HAP-1 (cell line): ENCODE data around the gene SMG1.
"Not testable (repeated sequence)": the region's sequence is repeated elsewhere in the genome, so short reads cannot be mapped to it uniquely, and the experiment has no call there.

Source experiments
- DNase-seq, 2 experiments: peaks; one replicate each; pipeline ENCODE4 v3.0.0-alpha.2; 2016 to 2020; ENCODE audit warnings: low spot score in 2 of 2
- H3K27me3 ChIP-seq: fragments of 250-450 bp; sonication (Bioruptor Pico); 2 replicates; pipeline ENCODE4 v1.5.1; 2020; ENCODE audit warnings: low read depth, mild to moderate bottlenecking, moderate library complexity
- H3K36me3 ChIP-seq: fragments of 250-450 bp; sonication (Bioruptor Pico); replicated peaks from 2 replicates; pipeline ENCODE4 v1.5.1; 2020; ENCODE audit warnings: mild to moderate bottlenecking
- H3K4me1 ChIP-seq: fragments of 250-450 bp; sonication (Bioruptor Pico); 2 replicates; pipeline ENCODE4 v1.5.1; 2020; ENCODE audit warnings: mild to moderate bottlenecking
- H3K4me3 ChIP-seq: fragments of 250-450 bp; sonication (Bioruptor Pico); 2 replicates; pipeline ENCODE4 v1.5.1; 2020; ENCODE audit warnings: mild to moderate bottlenecking, moderate library complexity
- H3K9me3 ChIP-seq: fragments of 250-450 bp; sonication (Bioruptor Pico); 2 replicates; pipeline ENCODE4 v1.5.1; 2020; ENCODE audit warnings: mild to moderate bottlenecking, moderate library complexity
- in situ Hi-C: fragments of 300-500 bp; cut with MboI; formaldehyde crosslinking; loops from 3 replicates; pipeline ENCODE4 v1.14.3; 2020; ENCODE audit warnings: low sequenced_read_pairs, inconsistent platforms, mixed read lengths

Gene SMG1

DNA sequence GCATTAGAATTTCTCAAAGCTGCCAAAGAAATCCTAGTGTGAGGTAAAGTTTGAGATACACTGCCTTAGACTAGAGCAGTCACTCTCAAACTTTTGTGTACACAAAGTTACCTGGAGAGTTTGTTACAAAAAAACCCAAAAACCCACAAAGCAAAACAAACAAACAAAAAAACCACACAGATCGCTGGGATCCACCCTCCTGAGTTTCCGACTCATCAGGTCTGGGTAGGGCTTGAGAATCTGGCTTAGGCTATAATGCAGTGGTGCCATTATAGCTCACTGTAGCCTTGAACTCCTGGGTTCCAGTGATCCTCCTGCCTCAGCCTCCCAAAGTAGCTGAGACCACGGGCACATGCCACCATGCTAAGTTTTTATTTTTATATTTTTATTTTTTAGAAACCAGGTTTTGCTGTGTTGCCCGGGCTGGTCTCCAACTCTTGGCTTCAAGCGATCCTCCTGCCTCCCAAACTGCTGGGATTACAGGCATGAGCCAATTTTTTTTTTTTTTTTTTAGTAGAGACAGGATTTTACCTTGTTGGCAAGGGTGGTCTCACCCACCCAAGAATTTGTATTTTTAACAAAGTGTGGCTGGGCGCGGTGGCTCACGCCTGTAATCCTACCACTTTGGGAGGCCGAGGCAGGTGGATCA is 22.3 kb upstream of the SMG1 start:
- no peaks in the 10 kb centered on the region for H3K9me3 ChIP-seq
- no peaks in the 10 kb centered on the region for H3K27me3 ChIP-seq
- DNase-seq: no peak
- no peak overlapping the region for H3K4me3 ChIP-seq
- H3K36me3 ChIP-seq: no peaks in the 10 kb centered on the region
- in situ Hi-C loops: no loop called here
- peaks cover 10% of the 10 kb centered on the region for H3K4me1 ChIP-seq

DNA sequence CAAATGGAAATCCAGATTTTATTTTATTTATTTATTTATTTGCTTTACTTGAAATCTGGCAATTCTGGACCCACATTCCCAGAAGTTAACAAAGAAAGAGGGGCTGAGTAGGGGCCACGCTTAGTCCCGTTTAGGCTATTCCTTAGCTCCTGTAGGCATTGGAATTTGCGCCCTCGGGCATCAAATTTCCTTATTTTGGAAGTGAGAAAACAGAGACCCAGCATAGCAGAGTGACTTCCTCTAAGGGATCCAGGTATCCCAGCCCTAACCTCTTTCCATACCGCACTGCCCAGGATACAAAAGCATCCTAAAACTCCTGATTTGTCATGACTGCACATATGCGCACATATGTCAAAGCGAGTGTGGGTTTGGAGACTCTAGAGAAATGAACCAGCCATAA is 19.0 kb upstream of the SMG1 start:
- H3K9me3 ChIP-seq: no peaks in the 10 kb centered on the region
- peaks cover 10% of the 10 kb centered on the region for H3K4me1 ChIP-seq
- in situ Hi-C loops: no loop called here
- H3K27me3 ChIP-seq: no peaks in the 10 kb centered on the region
- no peak overlapping the region for H3K4me3 ChIP-seq
- no peaks in the 10 kb centered on the region for H3K36me3 ChIP-seq
- DNase-seq: peak; percentile 42 to 68

DNA sequence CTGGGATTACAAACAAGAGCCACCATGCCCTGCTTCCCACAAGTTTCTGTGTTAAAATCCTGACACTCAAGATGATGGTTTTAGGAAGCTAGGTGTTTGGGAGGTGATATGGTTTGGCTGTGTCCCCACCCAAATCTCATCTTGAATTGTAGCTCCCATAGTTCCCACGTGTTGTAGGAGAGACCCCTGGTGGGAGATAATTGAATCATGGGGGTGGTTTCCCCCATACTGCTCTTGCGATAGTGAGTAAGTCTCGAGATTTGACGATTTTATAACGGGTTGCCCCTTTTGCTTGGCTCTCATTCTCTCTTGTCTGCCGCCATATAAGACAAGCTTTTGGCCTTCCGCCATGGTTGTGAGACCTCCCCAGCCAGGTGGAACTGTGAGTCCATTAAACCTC is 17.2 kb upstream of the SMG1 start:
- in situ Hi-C loops: no loop called here
- Histone ChIP-seq H3K9me3 (no peaks in the 10 kb centered on the region), H3K27me3 (no peaks in the 10 kb centered on the region), H3K36me3 (no peaks in the 10 kb centered on the region), H3K4me1 (peaks cover 10% of the 10 kb centered on the region), H3K4me3 (no peak overlapping the region)
- no peak for DNase-seq

- no peaks in the 10 kb centered on the region for H3K36me3 ChIP-seq
- in situ Hi-C loops: no loop called here
- no peaks in the 10 kb centered on the region for H3K9me3 ChIP-seq
- no peaks in the 10 kb centered on the region for H3K27me3 ChIP-seq
- H3K4me3 ChIP-seq: no peak overlapping the region
- no peak for DNase-seq
- peaks cover 10% of the 10 kb centered on the region for H3K4me1 ChIP-seq
Measured at GRCh38 chr16:18942061-18942460, 15.9 kb upstream of the SMG1 start.

DNA sequence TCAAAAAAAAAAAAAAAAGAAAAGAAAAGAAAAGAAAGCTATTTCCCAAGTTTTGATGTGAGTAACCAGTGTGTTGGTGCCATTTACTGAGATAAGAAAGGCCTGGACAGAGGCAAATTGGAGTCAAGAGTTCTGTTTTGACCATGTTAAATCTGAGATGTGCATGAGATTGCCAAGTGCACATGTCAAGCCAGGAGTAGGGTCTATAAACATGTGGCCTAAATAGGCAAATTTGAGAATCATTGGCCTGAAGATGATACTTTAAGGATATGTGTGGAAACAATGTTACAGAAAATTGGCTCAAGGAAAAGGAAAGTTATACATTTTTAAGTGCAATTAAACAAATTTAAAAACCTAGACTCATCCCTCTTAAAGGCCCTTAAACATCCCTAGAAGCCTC is 15.3 kb upstream of the SMG1 start:
- no peaks in the 10 kb centered on the region for H3K9me3 ChIP-seq
- no peaks in the 10 kb centered on the region for H3K36me3 ChIP-seq
- H3K27me3 ChIP-seq: no peaks in the 10 kb centered on the region
- H3K4me3 ChIP-seq: no peak overlapping the region
- peaks cover 10% of the 10 kb centered on the region for H3K4me1 ChIP-seq
- no peak for DNase-seq
- in situ Hi-C loops: no loop called here

DNA sequence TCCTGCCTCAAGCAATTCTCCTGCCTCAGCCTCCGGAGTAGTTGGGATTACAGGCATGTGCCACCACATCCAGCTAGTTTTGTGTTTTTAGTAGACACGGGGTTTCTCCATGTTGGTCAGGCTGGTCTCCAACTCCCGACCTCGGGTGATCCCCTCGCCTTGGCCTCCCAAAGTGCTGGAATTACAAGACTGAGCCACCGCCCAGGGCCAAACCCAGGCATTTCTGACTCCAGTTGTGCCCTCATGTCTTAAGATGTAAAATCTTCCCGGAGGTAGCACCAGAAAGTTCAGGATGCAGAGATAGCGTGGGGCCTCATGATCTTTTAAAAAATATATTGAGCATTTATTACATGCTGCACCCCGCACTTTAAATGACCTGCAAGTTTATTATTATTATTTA is 12.8 kb upstream of the SMG1 start:
- no peaks in the 10 kb centered on the region for H3K4me1 ChIP-seq
- in situ Hi-C loops: no loop called here
- DNase-seq: no peak
- no peaks in the 10 kb centered on the region for H3K27me3 ChIP-seq
- no peak overlapping the region for H3K4me3 ChIP-seq
- no peaks in the 10 kb centered on the region for H3K9me3 ChIP-seq
- no peaks in the 10 kb centered on the region for H3K36me3 ChIP-seq

GRCh38 chr16:18937390-18937789 is 11.2 kb upstream of the SMG1 start:
- no peak overlapping the region for H3K4me3 ChIP-seq
- in situ Hi-C loops: no loop called here
- DNase-seq: no peak
- peaks cover 7% of the 10 kb centered on the region for H3K4me1 ChIP-seq
- H3K27me3 ChIP-seq: no peaks in the 10 kb centered on the region
- no peaks in the 10 kb centered on the region for H3K36me3 ChIP-seq
- H3K9me3 ChIP-seq: no peaks in the 10 kb centered on the region

- Histone ChIP-seq H3K4me1 (peaks cover 12% of the 10 kb centered on the region), H3K27me3 (no peaks in the 10 kb centered on the region), H3K36me3 (no peaks in the 10 kb centered on the region), H3K4me3 (no peak overlapping the region), H3K9me3 (no peaks in the 10 kb centered on the region)
- no peak for DNase-seq
- in situ Hi-C loops: no loop called here
Measured at GRCh38 chr16:18936727-18937340, 10.6 kb upstream of the SMG1 start.

GRCh38 chr16:18933501-18933900 is 7.3 kb upstream of the SMG1 start:
- H3K9me3 ChIP-seq: no peaks in the 10 kb centered on the region
- H3K4me1 ChIP-seq: peaks cover 14% of the 10 kb centered on the region
- H3K4me3 ChIP-seq: no peak overlapping the region
- H3K27me3 ChIP-seq: no peaks in the 10 kb centered on the region
- in situ Hi-C loops: no loop called here
- DNase-seq: no peak
- H3K36me3 ChIP-seq: no peaks in the 10 kb centered on the region

DNA sequence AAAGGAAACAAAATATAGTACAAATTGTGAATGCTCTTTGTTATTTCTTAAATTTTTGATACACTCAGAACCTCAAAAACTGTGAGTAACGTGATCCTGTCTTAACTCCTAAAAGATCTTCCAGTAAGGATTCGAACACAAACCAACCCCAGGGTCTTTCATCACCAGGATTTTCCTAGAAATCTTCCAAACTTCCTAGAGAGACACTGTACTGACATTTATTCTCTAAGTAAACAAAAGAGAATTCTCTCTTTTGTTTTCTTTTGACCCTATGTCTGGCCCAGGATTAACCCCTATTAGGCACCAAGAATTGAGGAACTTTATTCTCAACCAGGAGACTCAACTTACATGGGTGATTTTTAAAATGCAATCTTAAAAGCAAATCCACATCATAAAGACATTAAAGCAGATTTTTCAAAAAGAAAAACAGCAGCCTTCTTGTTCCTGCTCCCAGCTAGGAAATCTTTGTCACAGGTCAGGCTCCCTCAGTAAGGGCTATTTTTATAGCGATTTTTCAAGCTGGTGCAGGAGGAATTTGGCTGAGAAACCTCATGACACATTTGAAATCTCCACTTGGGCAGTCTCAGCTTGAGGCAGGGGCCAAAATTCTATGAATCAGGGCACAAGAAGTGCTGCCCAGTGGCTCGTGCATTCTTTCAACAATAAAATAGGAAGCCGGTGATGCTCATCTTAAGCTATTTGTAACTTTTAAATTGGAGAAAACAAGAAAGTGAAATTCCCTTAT is 6.2 kb upstream of the SMG1 start:
- H3K36me3 ChIP-seq: no peaks in the 10 kb centered on the region
- H3K4me3 ChIP-seq: no peak overlapping the region
- no peaks in the 10 kb centered on the region for H3K9me3 ChIP-seq
- DNase-seq: peak in 1 of 2 experiments; percentile 60
- no peaks in the 10 kb centered on the region for H3K27me3 ChIP-seq
- H3K4me1 ChIP-seq: peaks cover 14% of the 10 kb centered on the region
- in situ Hi-C loops: no loop called here

DNA sequence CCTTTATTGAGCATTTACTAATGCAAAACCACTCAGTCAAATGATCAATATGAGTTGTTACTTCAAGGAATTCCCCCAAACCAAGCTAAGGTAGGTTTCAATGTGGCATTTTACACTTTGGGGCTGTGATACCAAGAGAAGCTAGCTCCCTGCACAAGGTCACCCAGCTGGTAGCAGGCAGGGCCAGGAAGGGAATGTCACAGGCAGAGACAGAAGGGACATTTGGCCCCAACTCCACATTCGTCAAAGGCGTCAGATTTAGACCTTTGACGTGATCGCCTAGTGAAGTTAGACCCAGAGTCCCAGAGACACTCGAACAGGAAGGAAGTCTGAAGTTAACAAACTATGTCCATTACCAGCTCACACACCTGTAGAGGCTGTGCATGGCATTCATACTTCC is 5.5 kb upstream of the SMG1 start:
- Histone ChIP-seq H3K9me3 (no peaks in the 10 kb centered on the region), H3K4me3 (no peak overlapping the region), H3K27me3 (no peaks in the 10 kb centered on the region), H3K4me1 (peaks cover 20% of the 10 kb centered on the region), H3K36me3 (no peaks in the 10 kb centered on the region)
- DNase-seq: no peak
- in situ Hi-C loops: no loop called here

- H3K9me3 ChIP-seq, H3K27me3 ChIP-seq, H3K4me3 ChIP-seq, DNase-seq, H3K36me3 ChIP-seq, in situ Hi-C loops: not testable (repeated sequence)
- peaks cover 21% of the 10 kb centered on the region for H3K4me1 ChIP-seq
Measured at GRCh38 chr16:18930095-18930494, 3.9 kb upstream of the SMG1 start.

DNA sequence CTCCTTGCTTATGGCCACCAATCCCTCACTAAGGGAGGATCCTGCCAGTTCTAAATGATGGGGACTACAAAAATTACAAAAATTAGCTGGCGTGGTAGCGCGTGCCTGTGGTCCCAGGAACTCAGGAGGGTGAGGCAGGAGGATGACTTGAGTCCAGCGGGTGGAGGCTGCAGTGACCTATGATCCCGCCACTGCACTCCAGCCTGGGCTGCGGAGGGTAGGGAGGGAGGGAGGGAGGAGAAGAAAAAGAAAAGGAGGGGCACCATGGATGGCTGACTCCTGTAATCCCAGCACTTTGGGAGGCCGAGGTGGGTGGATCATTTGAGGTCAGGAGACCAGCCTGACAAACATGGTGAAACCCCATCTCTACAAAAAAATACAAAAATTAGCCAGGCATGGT is 1.9 kb upstream of the SMG1 start:
- H3K27me3 ChIP-seq, H3K4me3 ChIP-seq, in situ Hi-C loops, DNase-seq, H3K36me3 ChIP-seq, H3K9me3 ChIP-seq: not testable (repeated sequence)
- H3K4me1 ChIP-seq: peaks cover 26% of the 10 kb centered on the region

DNA sequence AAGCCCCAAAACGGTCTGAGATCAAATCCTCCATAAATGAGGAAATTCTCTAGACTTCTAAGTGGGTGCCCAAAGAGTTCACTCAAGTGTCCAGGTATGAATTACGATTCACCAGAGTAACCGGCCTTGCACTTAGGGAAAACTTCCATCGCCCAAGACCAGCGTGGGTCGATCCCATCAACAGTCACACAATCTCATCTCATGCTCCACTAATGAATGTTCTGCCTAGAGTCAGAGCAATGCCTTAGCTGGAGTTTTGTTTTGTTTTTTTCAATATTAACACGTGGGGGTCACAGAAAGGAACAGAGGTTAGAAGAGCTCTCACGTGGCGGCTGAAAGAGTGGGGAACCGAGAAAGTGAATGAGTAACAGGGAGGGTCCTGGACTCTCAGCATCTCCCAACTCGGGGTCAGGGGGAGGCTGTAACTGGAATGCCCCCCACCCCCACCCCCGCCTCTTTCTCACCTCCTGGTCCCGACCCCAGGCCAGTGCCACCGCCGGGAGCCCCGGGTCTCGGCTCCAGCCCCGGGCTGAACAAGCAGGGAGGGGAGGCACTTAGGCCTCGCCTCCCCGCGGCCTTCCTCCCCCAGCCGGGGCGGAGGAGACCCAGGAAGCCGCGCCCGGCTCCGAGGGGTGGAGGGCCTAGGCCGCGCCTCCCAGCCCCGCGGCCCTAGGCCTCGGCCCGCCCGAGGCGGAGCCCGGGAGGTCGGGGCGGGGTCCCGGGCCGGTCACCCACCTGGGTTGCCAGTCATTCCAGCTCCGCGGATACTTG is 808 bp downstream of the SMG1 start:
- H3K4me3 ChIP-seq: peak overlapping the region; percentile 85
- DNase-seq: peak in 1 of 2 experiments; percentile 62

More for the DNA sequence above, 808 bp downstream of the SMG1 start:
- in situ Hi-C loops, H3K27me3 ChIP-seq, H3K9me3 ChIP-seq, H3K36me3 ChIP-seq: not testable (repeated sequence)
- H3K4me1 ChIP-seq: peaks cover 12% of the 10 kb centered on the region
